Smooth muscle cell of the brain vasculature (primary cell): ENCODE measurements around the gene TRPM1.
A peak's percentile ranks its signal among the peaks of the same experiment; 100 is the strongest.

ENCODE experiments used
- DNase-seq: peaks from one replicate; pipeline ENCODE4 v3.0.0-alpha.2; 2012; ENCODE audit warnings: low read depth, low spot score

TRPM1 gene

DNA sequence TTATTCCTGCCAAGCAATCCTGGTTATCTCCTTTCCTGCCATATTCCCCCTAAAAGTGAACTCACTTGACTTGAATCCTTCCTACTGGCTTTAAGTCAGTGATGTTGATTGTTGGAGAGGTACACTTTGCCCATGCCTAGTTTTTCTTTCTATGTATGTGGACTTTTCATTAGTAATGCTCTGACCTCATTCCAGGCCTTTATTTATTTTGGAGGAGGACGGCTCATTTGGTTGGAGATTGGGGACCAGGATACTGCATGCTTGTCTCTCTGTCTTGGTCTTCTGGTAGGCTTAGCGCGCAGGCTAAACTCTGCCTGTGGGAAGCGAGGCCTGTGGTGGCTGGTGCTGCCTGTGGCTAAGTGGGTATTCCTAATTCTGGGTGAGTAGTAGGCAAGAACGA is 81.0 kb downstream of the TRPM1 start:
- no peak for DNase-seq

DNA sequence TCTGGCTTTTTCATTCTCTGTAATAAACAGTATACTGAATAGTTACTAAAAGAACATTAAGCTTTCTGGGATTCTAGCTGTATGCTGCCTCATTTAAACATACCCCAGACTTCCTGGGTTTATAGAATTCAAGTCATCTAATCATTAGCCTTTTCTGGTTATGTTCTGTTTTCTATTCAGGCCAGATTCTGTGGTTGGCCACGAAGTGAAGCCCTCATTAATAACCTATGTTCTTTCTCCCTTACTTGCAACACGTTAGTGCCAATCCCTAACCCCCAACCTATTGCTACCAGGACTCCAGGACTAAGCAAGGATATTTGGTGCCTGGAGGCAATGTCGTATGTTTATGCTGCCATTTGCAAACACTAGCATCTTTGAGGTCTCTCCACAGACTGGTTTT is 81.5 kb downstream of the TRPM1 start:
- DNase-seq, result no peak

DNA sequence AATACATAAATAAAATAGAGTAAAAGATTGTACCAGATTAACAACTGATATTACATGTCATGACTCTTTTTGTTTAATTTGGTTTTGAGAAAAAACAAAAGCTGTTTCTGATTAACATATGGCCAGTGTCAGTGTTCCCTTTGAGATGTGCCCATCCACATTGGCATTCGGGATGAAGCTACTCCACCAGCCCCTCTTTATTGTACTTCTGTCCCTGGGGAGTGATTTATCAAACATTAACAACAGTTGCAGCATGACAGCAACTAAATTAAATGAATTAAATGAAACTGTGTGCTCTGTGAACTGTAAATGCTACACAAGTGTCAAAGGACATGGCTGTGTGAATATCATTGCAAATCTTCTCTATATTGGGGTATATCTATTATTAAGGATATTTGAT is 84.2 kb downstream of the TRPM1 start:
- DNase-seq, result no peak

DNA sequence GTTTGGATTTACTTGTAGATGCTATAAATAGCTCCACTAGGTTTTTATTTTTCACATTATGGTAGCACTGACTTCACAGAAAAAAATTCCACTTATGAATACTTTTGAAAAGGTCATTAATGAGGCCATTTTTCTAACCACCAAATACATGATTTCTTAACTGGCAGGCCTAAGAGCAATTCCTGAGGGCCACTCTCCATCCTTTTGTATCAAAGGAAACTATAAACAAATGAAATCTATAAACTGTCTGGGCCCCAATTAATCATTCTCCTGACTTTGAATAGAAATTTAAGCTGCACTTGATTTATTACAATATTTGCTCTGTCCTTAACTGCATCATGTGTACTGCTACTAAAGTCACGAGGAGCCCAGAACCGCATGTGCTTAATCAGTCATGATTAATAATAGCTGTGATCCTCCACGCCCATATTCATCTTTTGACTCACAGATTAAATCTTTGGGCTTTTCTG is 85.0 kb downstream of the TRPM1 start:
- DNase-seq, result no peak

DNA sequence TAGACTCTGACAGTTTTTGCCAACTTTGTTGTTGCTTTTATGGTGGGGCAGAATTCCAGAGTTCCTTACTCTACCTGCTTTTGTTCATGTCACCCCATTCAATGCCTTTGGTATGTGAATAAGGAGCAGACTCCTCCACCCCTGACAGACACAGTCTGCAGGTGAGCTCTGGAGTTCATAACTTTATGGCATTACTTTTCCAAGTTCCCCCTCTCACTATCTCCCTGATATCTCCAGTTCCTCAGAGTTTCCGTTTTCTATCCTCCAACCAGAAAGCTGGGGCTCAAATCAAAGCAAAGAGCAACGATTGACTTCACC is 87.0 kb downstream of the TRPM1 start:
- no peak for DNase-seq

DNA sequence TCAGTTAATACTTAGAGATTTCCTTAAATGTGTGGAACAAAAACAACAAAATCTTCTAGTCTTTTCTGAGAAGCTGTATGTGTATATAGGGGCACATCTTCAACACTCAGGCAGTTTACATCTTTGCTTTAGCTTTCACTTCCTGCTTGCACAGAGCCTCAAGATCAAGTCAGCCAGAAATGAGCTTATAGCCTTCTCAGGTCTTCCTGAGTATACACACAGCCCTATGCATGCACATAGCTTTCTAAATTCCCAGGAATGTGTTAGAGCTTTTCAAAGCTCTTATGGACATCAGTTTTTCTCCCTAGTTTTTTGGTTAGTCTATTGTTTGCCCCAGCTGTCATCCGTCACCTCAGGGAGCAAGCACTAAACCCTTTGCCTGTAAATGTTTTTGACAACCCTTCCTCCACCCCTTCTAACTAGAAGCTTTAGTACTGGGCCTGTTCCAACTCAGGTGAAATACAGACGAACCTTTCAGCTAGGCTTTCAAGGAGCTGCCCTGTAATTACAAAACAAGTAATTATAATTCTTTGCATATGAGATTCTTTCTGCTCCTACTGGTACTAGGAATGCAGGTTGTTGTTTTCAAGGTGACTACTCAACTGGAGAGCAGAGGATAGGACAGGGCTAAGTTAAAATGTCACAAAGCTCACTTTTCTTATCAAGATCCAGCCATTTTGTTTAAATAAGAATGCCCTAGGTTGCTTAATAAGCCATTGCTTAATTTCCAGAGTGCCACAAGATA is 87.5 kb downstream of the TRPM1 start:
- no peak for DNase-seq

DNA sequence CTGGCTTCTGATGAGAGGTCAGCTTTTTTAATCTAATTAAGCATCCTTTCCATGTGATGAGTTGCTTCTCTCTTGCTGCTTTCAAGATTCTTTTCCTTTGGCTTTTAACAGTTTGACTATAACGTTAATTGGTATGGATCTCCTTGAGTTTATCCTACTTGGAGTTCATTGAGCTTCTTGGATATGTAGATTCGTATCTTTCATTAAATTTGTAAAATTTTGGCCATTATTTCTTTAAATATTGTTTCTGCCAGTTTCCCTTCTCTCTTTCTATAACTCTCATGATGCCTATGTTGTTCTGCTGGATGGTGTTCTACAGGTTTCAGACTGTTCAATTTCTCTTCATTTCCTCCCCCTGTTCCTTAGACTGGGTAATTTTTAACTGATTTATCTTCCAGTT is 89.1 kb downstream of the TRPM1 start:
- DNase-seq, result no peak

DNA sequence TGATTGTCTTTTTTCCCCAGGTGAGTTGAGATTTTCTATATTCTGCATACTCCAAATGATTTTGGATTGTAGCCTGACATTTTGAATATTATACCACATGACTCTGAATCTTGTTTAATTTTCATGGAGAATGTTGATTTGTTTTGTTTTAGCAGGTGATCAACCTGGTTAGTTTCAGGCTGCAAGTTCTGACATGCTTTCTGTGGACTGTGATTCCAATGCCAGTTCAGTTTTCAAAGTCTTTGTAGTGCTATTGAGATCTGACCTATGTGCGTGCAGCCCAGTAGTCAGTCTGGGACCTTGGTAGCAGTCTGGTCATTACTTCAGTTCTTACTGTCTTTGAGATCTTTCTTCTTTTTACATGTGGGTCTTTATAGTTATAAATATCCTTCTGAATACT is 91.5 kb downstream of the TRPM1 start:
- DNase-seq, result no peak

DNA sequence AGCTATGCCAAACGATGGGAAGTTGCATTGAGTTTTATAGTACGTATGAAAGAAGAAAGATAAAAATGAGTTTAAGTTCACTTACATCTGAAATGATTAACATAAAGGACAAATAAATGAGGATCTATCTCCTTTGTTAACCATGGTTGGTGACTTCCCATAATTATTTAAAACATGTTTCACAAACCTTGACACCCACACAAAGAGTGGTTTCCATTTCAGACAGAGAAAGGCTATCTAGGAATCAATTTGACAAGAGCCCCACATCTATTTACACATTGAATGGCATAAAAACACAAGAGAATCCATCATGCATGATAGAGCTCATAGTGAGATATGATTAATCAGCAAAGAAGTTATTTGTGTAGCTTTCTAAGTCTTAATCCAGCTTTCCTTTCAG is 95.9 kb downstream of the TRPM1 start:
- no peak for DNase-seq

DNA sequence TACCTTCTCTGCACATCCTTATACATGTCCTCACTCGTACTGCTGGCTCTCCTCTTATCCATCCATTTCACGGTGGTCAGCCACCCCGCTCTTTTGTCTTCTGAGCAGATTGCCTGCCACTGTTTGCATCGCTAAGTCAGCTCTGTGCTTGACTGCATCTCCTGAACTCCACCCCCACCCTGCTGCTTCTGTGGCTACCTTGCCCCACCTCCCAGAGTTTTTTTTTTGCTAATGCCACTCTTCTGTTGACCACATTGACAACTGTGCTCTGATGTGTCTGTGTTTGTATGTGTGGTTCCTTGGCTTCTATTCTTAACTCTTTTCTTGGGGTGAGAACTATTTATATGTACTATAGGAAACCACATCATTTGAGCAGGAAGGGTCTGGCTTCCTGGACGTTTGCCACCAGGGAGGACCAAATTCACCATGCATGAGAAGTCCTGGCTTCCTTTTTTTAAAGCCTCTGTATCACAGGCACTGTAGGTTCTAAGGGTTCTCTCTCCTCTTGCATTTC is 97.2 kb downstream of the TRPM1 start:
- DNase-seq, result no peak

DNA sequence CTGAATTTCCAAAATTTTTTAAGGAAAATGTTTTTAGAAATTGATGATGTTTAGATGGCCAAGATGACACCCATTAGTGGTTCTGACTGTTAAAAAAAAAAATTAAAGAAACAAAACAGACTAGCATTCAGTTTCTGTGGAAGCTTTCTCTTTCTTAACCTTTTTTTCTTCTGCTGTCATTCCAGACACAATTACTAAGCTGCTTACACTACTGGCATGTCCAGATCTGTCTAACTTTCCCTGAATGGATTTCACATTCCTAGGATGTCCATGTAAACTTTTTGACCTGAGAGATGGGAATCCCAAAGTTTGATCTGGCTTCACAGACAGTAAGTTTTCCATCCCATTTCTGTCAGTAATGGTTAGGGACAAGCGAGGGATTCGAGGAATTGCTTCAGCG is 99.8 kb downstream of the TRPM1 start:
- no peak for DNase-seq

DNA sequence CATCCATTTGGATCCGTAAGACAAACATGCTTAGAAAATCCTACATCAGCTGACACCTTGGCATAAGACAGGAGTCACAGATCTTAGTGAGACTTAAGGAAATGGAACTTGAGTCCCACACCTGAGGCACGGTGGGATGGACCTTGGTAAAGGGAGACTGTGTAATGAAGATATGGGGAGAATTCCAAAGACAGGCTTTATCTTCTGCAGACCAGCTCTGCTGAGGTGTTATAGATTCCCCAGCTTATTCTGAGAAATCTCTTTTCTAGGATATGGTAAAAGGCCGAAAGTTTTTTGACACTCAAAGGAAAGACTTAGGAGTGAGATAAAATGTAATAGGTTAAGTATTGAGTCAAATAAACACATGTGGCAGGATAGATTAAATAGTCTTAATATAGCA is 101.8 kb downstream of the TRPM1 start:
- no peak for DNase-seq

DNA sequence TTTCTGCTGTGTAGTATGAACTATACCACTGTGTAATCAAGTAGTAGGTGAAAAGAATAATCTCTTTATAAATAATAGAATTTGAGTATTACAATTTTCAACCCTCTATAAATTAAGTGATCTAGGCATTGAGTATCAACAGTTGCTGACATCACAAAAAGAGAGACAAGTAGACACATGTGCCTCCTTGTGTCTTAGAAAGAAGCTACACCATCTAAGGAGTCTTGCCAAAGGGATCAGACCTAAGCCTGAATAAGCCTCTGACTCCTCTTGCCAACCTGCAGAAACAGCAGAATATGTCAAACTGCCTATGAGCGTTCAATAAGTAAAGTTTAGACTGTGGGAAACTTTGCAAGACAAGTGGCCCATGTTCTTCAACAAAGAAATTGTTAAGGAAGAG is 104.3 kb downstream of the TRPM1 start:
- DNase-seq, result no peak

DNA sequence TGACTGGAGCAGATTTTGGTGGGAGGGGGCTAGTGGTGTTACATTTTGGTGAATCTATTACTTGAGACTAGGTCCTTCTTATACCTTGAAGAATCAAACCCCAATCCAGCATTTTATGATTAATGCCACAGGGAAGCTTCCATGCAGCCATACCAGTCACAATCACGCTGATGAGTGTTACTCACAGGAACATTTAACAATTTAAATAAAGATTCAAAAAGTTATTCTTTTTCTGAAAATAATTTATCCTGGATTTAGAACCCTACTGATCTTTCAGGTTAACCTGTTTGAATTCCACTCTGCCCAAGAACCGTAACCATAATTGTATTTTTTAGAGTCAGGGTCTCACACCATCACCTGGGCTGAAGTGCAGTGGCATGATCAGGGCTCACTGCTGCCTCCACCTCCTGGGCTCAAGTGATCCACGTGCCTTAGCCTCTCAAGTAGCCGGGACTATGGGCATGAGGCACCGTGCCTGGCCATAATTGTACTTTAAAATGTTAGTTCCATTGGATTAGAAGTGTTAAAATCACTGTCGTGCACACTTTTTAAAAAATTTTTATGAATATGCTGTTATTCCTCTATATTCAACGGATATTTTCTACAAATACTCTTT is 109.2 kb downstream of the TRPM1 start:
- no peak for DNase-seq

DNA sequence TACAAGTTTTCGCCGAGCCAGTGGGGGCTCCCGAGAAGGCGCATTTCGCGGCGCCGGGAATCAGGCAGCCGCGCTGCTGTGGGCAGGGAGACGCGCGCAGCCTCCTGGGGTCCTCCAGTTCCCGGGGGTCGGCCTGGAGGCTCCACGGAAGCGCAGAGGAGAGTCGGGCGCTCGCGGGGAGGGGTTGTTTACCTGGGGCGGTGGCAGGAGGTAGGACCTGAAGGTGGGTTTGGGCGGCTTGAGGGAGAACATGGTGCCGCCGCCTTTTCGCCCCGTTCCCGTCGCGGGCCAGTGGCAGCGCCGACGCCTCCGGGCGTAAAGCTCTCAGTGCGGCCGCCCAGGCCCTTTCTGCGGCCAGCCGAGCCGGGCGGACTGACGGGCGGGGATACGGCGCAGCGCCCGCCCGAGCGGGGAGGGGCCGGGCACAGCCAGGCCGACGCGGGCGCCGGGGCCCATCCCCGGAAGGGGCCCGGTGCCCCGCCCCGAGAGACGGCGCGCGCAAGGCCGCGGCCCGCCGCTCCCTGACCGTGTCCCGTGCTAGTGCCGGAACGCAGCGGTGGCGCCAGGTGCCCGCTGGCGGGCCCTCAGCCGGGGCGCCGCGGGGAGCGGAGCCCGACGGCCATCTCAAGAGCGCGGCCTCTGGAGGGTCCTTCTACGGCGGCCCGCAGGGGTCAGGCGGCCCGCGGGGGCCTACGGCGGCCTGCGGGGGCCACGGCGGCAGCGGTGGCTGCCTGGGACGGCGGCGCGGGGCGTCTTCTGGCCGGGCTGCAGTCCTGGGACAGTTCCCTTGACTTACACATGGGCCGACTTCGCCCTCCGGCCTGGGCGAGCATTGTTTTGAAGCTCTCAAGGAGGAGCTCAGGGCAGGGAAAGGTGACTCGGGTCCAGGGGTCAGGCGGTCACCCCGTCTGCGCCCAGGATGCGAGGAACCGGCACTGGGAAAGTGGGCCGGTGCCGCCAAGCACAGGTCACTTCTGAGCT is 110.0 kb downstream of the TRPM1 start, which contains the start of gene MTMR10:
Gene MTMR10 (minus strand): TSS at position 374 of the 981 bp plus-strand sequence. CDS start 122 bp downstream, at position 252.
- peak; percentile 39 for DNase-seq

DNA sequence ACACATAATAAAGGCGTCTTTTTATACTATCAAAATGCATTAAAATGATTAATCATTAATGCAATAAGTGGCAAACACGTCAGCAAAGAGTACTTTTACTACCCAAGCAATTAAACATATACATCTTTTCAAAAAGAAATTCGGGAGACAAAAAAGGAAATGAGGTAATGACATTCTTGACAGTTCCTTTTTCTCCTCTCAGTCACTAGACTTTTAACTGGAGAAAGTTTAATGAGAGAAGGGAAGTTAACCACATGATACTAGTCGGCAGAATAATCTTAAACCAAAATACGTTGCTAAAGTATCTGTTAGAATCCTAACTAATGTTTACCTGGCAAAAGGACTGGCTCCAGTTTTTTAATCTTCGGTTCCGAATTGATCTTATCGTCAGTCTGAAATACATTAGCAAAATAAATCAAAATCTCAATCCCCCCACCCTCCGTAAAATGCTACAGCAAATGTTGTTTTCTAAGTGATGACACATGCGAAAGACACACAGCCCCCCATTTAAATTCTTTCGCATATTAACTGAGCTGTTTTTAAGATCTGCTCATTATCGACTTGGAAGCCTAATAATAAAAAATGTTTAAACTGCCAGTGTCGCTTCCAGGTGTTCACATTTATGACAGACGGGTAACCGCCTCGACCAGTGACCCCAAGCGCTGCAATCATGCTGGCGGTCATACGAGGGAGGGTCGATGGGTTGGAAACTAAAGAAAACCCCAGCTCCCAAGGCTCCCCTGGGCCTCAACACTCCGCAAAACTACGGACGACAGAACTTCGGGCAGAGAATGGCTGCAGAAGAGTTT is 110.9 kb downstream of the TRPM1 start:
- peak; percentile 32 for DNase-seq

DNA sequence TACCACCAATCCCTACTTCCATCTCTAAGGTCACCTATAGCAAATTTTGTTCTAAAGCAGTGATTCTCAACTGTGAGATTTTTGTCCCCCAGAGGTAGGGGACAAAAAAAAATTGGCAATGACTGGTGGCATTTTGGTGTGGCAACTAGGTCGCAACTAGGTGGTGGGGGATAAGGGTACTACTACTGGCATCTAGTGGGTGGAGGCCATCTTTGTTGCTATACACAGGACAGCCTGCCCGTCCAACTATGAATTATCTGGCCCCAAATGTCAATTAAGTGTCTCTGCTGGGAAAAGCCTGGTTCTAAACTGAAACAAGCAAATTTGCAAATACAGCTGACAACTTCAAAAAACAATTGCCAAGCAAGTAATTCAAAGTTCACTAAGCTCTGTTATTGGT is 111.5 kb downstream of the TRPM1 start:
- no peak for DNase-seq

DNA sequence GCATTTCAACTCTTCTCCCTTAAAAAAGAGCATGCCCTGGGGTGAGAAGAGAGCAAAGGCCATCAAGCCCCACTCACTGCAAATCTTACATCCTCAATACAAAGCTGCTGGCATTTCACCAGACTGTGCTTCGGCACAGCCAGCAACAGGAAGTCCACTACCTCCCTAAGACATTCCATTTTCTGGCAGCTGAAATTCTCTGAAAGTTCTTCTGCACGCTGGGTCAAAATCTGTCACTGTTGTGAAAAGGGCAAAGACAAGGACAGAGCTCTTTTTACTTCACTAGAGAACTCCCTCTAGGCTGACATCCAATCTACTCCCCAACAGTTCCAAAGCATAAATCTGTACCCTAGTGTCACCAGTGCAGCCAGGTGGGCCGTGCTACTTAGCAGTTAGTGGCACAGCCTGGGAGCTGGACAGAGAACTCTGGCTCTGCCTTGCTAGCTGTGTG is 116.4 kb downstream of the TRPM1 start:
- no peak for DNase-seq

DNA sequence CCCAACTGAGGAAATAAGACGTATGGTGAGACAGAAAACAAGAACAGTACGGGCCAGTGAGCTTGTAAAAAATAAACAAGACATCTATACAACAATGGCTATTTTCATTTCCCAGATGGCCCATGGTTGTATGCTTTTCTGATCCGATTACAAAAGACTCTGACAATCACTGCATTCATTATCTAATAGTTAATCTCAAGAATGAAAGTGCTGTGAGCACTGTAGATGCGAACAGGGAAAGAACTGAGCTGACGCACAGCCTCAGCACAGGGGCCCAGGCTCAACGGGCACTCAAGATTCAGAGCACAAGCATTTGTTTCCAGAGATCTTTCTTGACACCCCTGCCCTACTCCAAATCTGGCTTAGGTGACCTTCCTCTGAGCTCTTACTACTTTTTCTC is 117.0 kb downstream of the TRPM1 start:
- DNase-seq, result no peak

DNA sequence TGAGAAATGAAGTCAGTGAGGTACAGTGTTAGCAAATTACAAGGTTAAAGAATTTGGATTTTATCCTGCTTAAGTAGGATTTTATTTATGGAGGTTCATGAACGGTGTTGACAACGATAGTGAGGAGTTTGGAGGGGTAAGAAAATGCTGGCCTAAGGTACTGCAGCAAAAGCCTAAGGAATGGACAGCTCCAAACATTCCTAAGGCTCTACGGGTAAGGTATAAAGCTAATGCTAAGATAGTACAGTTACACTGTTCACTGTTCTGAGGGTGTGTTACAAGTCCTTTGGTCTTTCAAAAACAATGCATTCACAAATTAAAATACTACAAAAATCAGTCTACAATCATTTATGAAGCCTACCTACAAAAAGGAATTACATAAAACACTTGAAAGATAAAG is 117.4 kb downstream of the TRPM1 start:
- DNase-seq, result no peak

DNA sequence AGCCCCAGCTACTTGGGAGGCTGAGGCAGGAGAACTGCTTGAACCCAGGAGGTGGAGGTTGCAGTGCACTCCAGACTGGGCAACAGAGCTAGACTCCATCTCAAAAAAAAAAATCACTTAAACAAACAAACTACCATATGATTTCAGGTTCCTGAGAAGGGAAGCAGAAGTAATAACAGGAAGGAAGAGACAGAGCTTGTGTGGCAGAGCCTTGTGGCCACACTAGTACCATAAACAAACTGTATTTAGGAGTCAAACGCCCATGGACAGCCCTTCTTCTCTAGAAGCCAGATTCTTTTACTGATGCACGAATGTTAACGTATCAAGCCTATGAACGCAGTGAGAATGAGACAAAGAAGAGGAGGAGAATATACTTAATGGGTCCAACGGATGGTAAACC is 122.1 kb downstream of the TRPM1 start:
- no peak for DNase-seq
